ENCODE measurements around the gene BRMS1.
"Not testable (repeated sequence)": the region's sequence is repeated elsewhere in the genome, so short reads cannot be mapped to it uniquely, and the experiment has no call there.

BRMS1 gene, protein sequence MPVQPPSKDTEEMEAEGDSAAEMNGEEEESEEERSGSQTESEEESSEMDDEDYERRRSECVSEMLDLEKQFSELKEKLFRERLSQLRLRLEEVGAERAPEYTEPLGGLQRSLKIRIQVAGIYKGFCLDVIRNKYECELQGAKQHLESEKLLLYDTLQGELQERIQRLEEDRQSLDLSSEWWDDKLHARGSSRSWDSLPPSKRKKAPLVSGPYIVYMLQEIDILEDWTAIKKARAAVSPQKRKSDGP

GRCh38 chr11:66344550-66345315, at the start of gene BRMS1:
Gene BRMS1 (minus strand): TSS chr11:66345104. CDS start chr11:66342234, 2,870 bp downstream.
- peak; percentile 97 for DNase-seq (ENCODE audit: low spot score)

GRCh38 chr11:66393954-66394353, 49.0 kb upstream of the BRMS1 start:
- DNase-seq (ENCODE audit: low spot score) = no peak

DNA sequence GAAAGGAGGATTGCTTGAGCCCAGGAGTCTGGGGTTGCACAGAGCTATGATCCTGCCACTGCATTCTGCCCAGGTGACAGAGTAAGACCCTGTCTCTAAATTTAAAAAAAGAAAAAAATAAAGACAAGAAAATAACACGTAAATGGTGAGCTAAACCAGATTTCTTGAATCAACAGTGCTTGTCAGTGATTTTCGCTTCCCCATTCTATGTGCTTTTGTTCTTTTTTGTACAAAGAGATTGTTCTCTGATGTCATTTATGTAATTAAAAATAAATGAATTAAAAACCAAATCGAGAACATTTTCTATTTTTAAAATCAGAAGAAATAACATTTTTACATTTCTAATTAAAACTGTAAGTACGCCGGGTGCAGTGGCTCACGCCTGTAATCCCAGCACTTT, 46.4 kb upstream of the BRMS1 start:
- no peak for DNase-seq (ENCODE audit: low spot score)

DNA sequence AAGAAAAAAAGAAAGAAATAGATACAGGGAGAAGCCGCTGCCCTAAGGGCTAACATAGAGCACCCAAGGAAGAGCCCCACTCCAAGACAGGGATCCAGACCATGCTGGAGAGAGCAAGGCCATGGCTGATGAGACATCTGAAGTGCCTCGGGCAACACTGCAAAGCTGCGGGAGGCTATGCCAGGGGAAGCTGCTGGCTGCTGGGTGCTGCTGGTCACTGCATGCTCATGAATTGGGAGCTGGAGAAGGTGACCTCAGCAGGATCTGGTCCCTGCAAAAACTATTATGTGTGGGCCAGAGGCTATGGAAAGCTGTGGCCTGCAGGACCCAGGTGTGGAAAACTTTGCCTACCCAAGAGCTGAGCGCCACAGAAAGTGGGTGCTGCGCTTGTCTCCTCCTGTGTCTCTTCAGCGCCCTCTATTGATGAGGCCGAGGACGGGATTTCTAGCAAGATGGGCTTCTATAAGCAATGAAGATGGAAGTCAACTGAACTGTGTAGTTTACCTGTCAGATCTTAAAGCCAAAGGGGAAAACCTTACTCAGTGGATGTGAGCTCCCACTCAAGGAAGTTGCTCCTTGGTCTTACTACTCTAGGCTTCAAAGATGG, 44.0 kb upstream of the BRMS1 start:
- peak; percentile 89 for DNase-seq (ENCODE audit: low spot score)

DNA sequence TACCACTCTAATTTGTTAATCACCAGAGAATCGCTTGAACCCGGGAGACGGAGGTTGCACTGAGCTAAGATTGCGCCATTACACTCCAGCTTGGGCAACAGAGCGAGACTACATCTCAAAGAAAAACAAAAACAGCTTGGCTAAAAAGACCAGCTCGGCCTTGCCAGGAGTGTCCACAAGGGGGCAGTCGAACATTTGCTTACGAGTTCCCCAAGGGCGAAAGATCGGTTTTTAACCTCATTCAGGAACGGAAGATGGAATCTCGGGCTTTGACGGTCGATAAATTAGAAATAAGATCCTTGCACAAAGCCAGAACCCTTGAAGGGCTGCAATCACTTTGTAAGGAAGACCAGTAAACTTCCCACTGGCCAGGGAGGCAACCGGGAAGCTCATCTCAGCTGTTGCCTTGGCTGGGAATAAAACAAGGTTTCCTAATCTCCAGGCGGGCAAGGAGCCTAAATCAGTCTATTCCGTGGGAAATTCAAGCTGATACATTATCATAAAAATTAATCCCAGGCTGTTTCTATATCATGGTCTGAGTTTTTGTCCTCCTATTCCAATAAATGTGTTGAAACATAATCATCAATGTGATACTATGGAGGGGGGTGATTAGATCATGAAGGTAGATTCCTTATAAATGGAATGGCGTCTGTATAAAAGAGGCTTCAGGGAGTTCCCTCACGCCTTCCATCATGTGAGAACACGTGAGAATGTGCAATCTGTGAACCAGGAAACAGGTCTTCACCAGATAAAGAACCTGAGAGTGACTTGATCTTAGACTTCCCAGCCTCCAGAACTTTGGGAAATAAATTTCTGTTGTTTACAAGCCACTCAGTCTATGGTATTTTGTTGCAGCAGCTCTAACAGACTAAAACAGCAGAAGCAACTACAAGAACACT, 41.5 kb upstream of the BRMS1 start:
- DNase-seq (ENCODE audit: low spot score) = peak; percentile 94

- not testable (repeated sequence) for DNase-seq (ENCODE audit: low spot score)
These were observed 39.4 kb upstream of the BRMS1 start for GRCh38 chr11:66384316-66384715.

GRCh38 chr11:66380264-66380663, 35.4 kb upstream of the BRMS1 start:
- not testable (repeated sequence) for DNase-seq (ENCODE audit: low spot score)

GRCh38 chr11:66373690-66374287, 28.9 kb upstream of the BRMS1 start:
- not testable (repeated sequence) for DNase-seq (ENCODE audit: low spot score)

DNA sequence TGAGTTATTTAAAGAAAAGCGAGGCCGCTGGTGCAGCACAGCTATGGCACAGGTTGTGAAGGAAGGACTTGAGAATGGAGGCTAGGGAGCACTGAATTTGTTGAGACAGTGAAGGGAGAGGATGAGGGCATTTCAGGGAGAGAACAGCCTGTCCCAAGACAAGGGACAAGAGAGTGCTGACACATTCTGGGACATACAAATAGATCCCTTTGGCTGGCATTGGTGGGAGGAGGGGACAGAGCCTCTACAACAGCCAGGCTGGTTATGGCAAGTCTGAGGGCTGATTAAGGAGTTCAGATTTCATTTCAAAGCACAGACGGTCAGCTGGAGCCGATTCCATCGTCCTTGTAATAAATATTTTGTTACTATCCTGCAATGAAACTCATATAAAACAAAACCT, 28.4 kb upstream of the BRMS1 start:
- DNase-seq (ENCODE audit: low spot score) = no peak

GRCh38 chr11:66371627-66372415, 26.9 kb upstream of the BRMS1 start, which contains the start of gene SLC29A2:
Gene SLC29A2 (minus strand): TSS chr11:66371760. CDS start chr11:66371591, 169 bp downstream.
- DNase-seq (ENCODE audit: low spot score) = peak; percentile 68

GRCh38 chr11:66369073-66369894, 24.4 kb upstream of the BRMS1 start:
- DNase-seq (ENCODE audit: low spot score) = no peak

DNA sequence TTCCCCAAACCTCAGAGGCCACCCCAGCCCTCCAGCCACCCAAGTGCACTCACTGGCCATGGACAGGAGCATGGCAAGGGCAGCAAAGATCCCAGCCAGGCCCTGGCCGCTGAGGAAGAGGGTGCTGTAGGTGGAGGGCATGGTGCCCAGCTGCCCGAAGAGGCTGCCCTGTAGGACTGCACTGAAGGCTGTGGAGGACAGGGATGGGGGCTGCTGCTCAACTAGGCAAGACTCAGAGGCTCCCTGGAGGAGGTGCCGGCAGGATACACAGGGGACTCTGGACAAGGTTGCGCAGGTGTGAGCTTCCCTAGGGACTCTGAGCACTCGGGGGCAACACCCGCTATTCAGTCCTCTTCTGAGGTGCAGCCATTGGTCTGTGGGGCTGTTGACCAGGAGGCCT, 23.6 kb upstream of the BRMS1 start:
- DNase-seq (ENCODE audit: low spot score) = no peak

GRCh38 chr11:66367561-66368312, 22.8 kb upstream of the BRMS1 start:
- DNase-seq (ENCODE audit: low spot score) = no peak

DNA sequence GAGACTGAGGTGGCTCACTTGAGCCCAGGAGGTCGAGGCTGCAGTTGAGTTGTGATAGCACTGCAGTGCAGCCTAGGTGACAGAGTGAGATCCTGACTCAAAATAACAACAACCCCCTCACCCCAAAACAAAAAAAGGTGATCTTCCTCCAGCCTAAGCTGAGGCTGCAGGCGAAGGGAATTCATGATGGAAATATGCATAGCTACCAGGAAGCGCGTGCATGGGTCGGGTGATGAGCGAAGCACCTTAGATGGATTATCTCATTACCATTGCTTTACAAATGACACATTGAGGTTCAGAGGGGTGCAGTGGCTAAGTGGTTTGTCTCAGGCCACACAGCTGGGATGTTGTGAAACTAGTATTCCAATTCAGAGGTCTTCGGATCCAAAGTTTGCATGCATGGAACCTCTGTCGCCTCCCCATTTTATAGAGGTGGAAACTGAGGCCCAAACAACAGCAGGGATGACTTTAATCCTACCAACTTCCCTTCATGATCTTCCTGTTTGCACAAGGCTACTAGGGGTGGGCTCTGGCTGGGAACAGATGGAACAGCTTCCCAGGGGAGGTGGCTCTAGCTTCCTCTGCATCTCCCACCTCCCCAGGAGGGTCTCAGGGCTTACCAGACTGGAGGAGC, 22.1 kb upstream of the BRMS1 start:
- no peak for DNase-seq (ENCODE audit: low spot score)

DNA sequence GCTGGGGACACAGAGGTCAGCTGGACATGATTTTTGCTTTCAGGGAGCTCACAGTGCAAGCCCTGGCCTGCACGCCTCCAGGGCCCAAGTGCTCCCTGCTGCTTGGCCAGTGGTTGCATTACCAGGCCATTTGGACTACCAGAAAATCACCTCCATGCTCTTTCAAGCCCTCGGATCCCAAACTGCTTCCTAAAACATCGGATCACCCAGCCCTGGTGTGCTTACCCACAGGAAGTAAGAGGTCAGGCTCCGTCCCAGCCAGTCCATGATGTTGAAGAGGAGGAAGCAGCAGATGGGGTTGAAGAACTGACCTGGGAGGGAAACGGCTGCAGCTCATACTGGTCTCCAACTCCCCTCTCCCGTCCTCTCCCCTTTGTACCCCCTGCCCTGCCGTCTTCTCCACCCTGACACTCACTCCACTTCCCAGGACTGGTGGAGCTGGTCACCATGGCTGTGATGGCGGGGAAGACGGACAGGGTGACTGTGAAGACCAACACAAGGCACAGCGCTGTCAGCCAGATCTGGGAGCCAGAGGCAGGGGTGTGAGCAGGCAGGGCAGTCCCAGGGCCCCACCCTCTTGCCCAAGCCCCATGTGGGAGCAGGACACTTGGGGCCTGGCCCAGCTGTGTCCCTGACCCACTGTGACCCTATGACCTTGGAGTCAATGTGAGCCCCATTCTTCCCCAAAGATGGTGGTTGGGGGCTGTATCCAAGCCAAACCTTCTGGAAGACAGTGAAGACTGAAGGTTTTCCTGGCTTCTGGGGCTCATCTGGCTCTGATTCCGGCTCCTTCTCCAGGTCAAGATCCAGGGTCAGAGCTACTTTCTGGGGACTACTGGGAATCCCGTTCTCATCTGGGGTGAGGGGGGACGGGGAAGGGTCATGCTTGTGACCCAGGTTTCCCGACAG, 21.1 kb upstream of the BRMS1 start:
- DNase-seq (ENCODE audit: low spot score) = no peak

- DNase-seq (ENCODE audit: low spot score) = no peak
These were observed 20.3 kb upstream of the BRMS1 start for GRCh38 chr11:66365166-66365565.

- DNase-seq (ENCODE audit: low spot score) = peak; percentile 58
These were observed 19.1 kb upstream of the BRMS1 start for GRCh38 chr11:66363805-66364535.

All from NAMALWA (cell line).